Kidney (tissue), 14 donors: Measurements from ENCODE around the gene THSD4. TPM values are rescaled to one million over a fixed set of nuclear protein-coding genes. Genes with fewer than 3 reads are reported as not detected.

Source experiments
- DNase-seq, 5 donors: peaks; one replicate each; pipeline ENCODE4 v3.0.0-alpha.2; 2013 to 2020
- FAIRE-seq: peaks from 2 replicates; lab custom pipeline; 2012; peaks lifted over from hg19 to GRCh38; lab: Jason Lieb, UNC
- H3K27ac ChIP-seq, 2 donors: one replicate each; pipeline ENCODE4 v1.7.0; 2013; ENCODE audit warnings: low read depth in 2 of 2, low read length in 2 of 2, inconsistent platforms in 1 of 2
- H3K27me3 ChIP-seq: one replicate; pipeline ENCODE4 v1.7.1; 2013; ENCODE audit warnings: low read length, inconsistent platforms; ENCODE audit not compliant: control insufficient read depth, insufficient read depth
- H3K36me3 ChIP-seq, 3 donors: one replicate each; pipeline versions ENCODE4 v1.7.0 to v1.7.1; 2013; ENCODE audit warnings: low read length in 3 of 3, control low read depth in 1 of 3, inconsistent platforms in 1 of 3; ENCODE audit not compliant: insufficient read depth in 3 of 3, control insufficient read depth in 2 of 3
- H3K4me1 ChIP-seq, 3 donors: one replicate each; pipeline versions ENCODE4 v1.7.0 to v1.7.1; 2013; ENCODE audit warnings: low read length in 3 of 3, inconsistent platforms in 1 of 3, low read depth in 1 of 3; ENCODE audit not compliant: control insufficient read depth in 2 of 3, insufficient read depth in 2 of 3
- H3K4me3 ChIP-seq, 3 donors: one replicate each; pipeline versions ENCODE4 v1.7.0 to v1.8.1; 2013; ENCODE audit warnings: low read length in 3 of 3, control low read depth in 1 of 3, inconsistent platforms in 1 of 3
- H3K9ac ChIP-seq, 3 donors: one replicate each; pipeline versions ENCODE4 v1.7.0 to v1.7.1; 2013; ENCODE audit warnings: low read length in 3 of 3, control low read depth in 1 of 3, inconsistent platforms in 1 of 3
- H3K9me3 ChIP-seq, 3 donors: one replicate each; pipeline versions ENCODE4 v1.7.0 to v1.7.1; 2013; ENCODE audit warnings: low read length in 3 of 3, control low read depth in 1 of 3, inconsistent platforms in 1 of 3; ENCODE audit not compliant: control insufficient read depth in 2 of 3, insufficient read depth in 1 of 3
- CTCF ChIP-seq: IDR thresholded peaks from 3 replicates; pipeline ENCODE4 v1.5.1; 2012; ENCODE audit warnings: mild to moderate bottlenecking, moderate library complexity, borderline replicate concordance; ENCODE audit not compliant: insufficient read depth; ENCODE audit errors: extremely low read depth
- intact Hi-C: fragments of 100-400 bp; cut with DNase I; formaldehyde crosslinking; loops from one replicate; pipeline ENCODE4 v1.11.1; 2022
- polyA plus RNA-seq: library from polyadenylated mRNA; stranded (reverse); fragments of 350-450 nt; fragmentation: Illumina TruSeq; extraction: RNeasy Lipid Tissue Mini Kit (QIAGEN cat#74804); gene quantifications from one replicate; pipeline ENCODE4 v1.2.3, GENCODE V29; 2014; ENCODE audit warnings: low read depth, low replicate concordance; ENCODE audit not compliant: insufficient read depth
- total RNA-seq: library from RNA; stranded (reverse); fragmentation: NEBNext Ultra II Directional; extraction: Animal tissue kit (Norgen Biotek cat#: 25700); gene quantifications from one replicate; pipeline ENCODE4 v1.2.1, GENCODE V29; 2021
- donor health status: control.
- donor health status: control.
- donor health status: control.
- donor health status: control.
- donor health status: control.
- donor health status: DM: yes; HTN: yes; CAD: no.
- donor health status: Normal renal cell carcinoma (clear cell type).

THSD4 gene
- total and polyA plus RNA-seq, 2 donors from 2014 or later = 9.4 to 36.3 TPM

- no peaks in the 10 kb centered on the region for H3K36me3 ChIP-seq
- no peak for TF ChIP-seq CTCF
- H3K4me3 ChIP-seq = no peak overlapping the region
- FAIRE-seq (no peak), DNase-seq (no peak)
- intact Hi-C loops = loop anchor here (10.0 kb wide), 1 partner anchor 322 kb away; no protein-coding TSS in a partner anchor
- no peaks in the 10 kb centered on the region for H3K9me3 ChIP-seq
- H3K27ac ChIP-seq = no peak overlapping the region
- no peak overlapping the region for H3K9ac ChIP-seq
- peaks cover 0 to 12% (median 2%) of the 10 kb centered on the region in 3 donors for H3K4me1 ChIP-seq
- no peaks in the 10 kb centered on the region for H3K27me3 ChIP-seq
Measured at GRCh38 chr15:71112429-71112828, 2.8 kb upstream of the THSD4 start.

- Histone ChIP-seq H3K36me3 (no peaks in the 10 kb centered on the region), H3K27me3 (no peaks in the 10 kb centered on the region), H3K9me3 (no peaks in the 10 kb centered on the region), H3K27ac (peak overlapping the region in 1 of 2 donors; percentile 33), H3K4me1 (peaks cover 0 to 12% (median 2%) of the 10 kb centered on the region in 3 donors), H3K4me3 (no peak overlapping the region), H3K9ac (no peak overlapping the region)
- DNase-seq = no peak
- TF ChIP-seq CTCF = no peak
- no peak for FAIRE-seq
- intact Hi-C loops = loop anchor here (10.0 kb wide), 1 partner anchor 321 kb away; no protein-coding TSS in a partner anchor
Measured at GRCh38 chr15:71114066-71114680, 1.1 kb upstream of the THSD4 start.

- Histone ChIP-seq H3K27me3 (no peaks in the 10 kb centered on the region), H3K27ac (peak overlapping the region in 1 of 2 donors; percentile 63), H3K9ac (peak overlapping the region in 2 of 3 donors; percentile 41 to 47), H3K36me3 (no peaks in the 10 kb centered on the region), H3K4me3 (peak overlapping the region; percentile 38 to 64 (median 54)), H3K4me1 (peaks cover 0 to 4% (median 2%) of the 10 kb centered on the region in 3 donors), H3K9me3 (no peaks in the 10 kb centered on the region)
- no peak for TF ChIP-seq CTCF
- intact Hi-C loops = loop anchor here (10.0 kb wide), 1 partner anchor 319 kb away; no protein-coding TSS in a partner anchor
- FAIRE-seq = no peak
- peak; percentile 48 to 80 (median 67) for DNase-seq
Measured at GRCh38 chr15:71115567-71116351, 488 bp downstream of the THSD4 start.
